Inferior parietal cortex (tissue), 1 donor: Measurements from ENCODE around the gene MRPL24.

Source experiments
- DNase-seq: peaks from one replicate; pipeline ENCODE4 v3.0.0-alpha.2; 2016; ENCODE audit errors: extremely low spot score

MRPL24 gene

GRCh38 chr1:156709757-156710489 lies 31.0 kb downstream of the MRPL24 start:
- DNase-seq, result no peak

- DNase-seq, result no peak
Observed at GRCh38 chr1:156709031-156709430, 31.9 kb downstream of the MRPL24 start.

- DNase-seq, result no peak
Observed at GRCh38 chr1:156708218-156708661, 32.6 kb downstream of the MRPL24 start.

GRCh38 chr1:156707417-156708217 lies 33.3 kb downstream of the MRPL24 start:
- DNase-seq, result no peak

- DNase-seq, result no peak
Observed at GRCh38 chr1:156706657-156707416, 34.1 kb downstream of the MRPL24 start.

GRCh38 chr1:156705918-156706656 lies 34.8 kb downstream of the MRPL24 start:
- DNase-seq, result no peak

- no peak for DNase-seq
Observed at GRCh38 chr1:156705321-156705917, 35.5 kb downstream of the MRPL24 start, which contains the start of gene CRABP2. CRABP2 (minus strand) TSS chr1:156705583; CDS start chr1:156705446, 137 bp downstream.

GRCh38 chr1:156704930-156705320 lies 36.0 kb downstream of the MRPL24 start:
- no peak for DNase-seq

GRCh38 chr1:156704166-156704711 lies 36.6 kb downstream of the MRPL24 start:
- DNase-seq, result no peak

- no peak for DNase-seq
Observed at GRCh38 chr1:156703741-156704140, 37.1 kb downstream of the MRPL24 start.

GRCh38 chr1:156703336-156703735 lies 37.6 kb downstream of the MRPL24 start:
- DNase-seq, result no peak

- no peak for DNase-seq
Observed at GRCh38 chr1:156700736-156701531, 40.0 kb downstream of the MRPL24 start.

- no peak for DNase-seq
Observed at GRCh38 chr1:156698995-156699394, 41.9 kb downstream of the MRPL24 start.

GRCh38 chr1:156697481-156697880 lies 43.4 kb downstream of the MRPL24 start:
- DNase-seq, result no peak

GRCh38 chr1:156696755-156697154 lies 44.1 kb downstream of the MRPL24 start:
- DNase-seq, result no peak

- no peak for DNase-seq
Observed at GRCh38 chr1:156694690-156694962, 46.3 kb downstream of the MRPL24 start.

GRCh38 chr1:156693848-156694689 lies 46.8 kb downstream of the MRPL24 start:
- no peak for DNase-seq

GRCh38 chr1:156692925-156693847 lies 47.7 kb downstream of the MRPL24 start:
- no peak for DNase-seq
